Measurements from ENCODE around the gene PRUNE2. TPM values are rescaled to one million over a fixed set of nuclear protein-coding genes. Genes with fewer than 3 reads are reported as not detected.

Gene PRUNE2
- total and polyA plus RNA-seq, 2 of the 13 experiments (the other 11 are each of a cell fraction or from before 2014, with no cell fraction given): 0.02 TPM; not detected in 1

DNA sequence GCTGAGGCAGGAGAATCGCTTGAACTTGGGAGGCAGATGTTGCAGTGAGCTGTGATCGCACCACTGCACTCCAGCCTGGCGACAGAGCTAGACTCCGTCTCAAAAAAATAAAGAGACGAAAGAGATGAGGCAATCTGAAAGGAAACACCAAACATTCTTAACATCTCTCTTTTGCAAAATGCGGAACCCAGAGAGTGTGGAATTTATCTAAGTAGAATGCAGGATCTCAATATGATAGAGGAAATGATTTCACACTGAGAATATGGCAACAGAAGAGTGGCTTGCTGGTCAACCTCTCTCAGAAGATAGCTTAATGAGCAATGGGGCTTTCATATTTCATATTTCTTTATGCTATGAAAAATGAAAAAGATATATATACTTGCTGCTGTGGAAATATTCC is 175.1 kb downstream of the PRUNE2 start:
- no peak for DNase-seq (ENCODE audit: low spot score)
- no peak for FAIRE-seq
- H3K4me1 ChIP-seq (ENCODE audit: insufficient read depth, low read length): no peaks in the 10 kb centered on the region
- POLR2A ChIA-PET: no interaction called here
- no peak overlapping the region for H3K27ac ChIP-seq (ENCODE audit: extremely low read length, insufficient read depth, low read length)
- H3K27me3 ChIP-seq (ENCODE audit: control insufficient read depth in 1 of 2, insufficient read depth in 2 of 2, low read length in 2 of 2): peaks cover 0 to 4% of the 10 kb centered on the region in 2 experiments; a peak in 2 of 5 replicates
- H3K4me2 ChIP-seq (ENCODE audit: low read depth, low read length): no peak overlapping the region
- no peaks in the 10 kb centered on the region for H4K20me1 ChIP-seq (ENCODE audit: insufficient read depth, low read length)
- H3K9me3 ChIP-seq (ENCODE audit: low read length): no peaks in the 10 kb centered on the region
- H3K9ac ChIP-seq (ENCODE audit: insufficient read depth, low read depth, low read length): no peak overlapping the region
- 70% methylated on average over 6 of the region's 6 CpGs for WGBS (ENCODE audit: low lambda C conversion rate)
- no peaks in the 10 kb centered on the region for H3K36me3 ChIP-seq (replicated peaks in 1 of 2; ENCODE audit: control insufficient read depth in 1 of 2, insufficient read depth in 2 of 2, low read length in 2 of 2)
- intact Hi-C loops (cut with micrococcal nuclease; ENCODE audit: unreplicated experiment): no loop called here
- no peak overlapping the region for H2AFZ ChIP-seq (ENCODE audit: low read length)
- H3K4me3 ChIP-seq (replicated peaks in 1 of 3; ENCODE audit: insufficient read depth in 1 of 3, low read depth in 2 of 3, low read length in 3 of 3): no peak overlapping the region
- CTCF ChIA-PET (ENCODE audit: low intra/inter-chr PET ratio, low total read pairs): no interaction called here
- no TSS peak for BruUV-seq (replicated peaks)
- in situ Hi-C loops (cut with HindIII; ENCODE audit: extremely low pct_ligation_motif_present, low pct_unique_long_range_greater_than_20kb): no loop called here
- H3K79me2 ChIP-seq (ENCODE audit: insufficient read depth, low read length): no peaks in the 10 kb centered on the region
- no peak for ATAC-seq
- no peak for TF ChIP-seq ZNF33B (CRISPR knock-in tag; IDR thresholded peaks at IDR 0.05)
- TF ChIP-seq ZFP62 (CRISPR knock-in tag; IDR thresholded peaks at IDR 0.05): no peak
- TF ChIP-seq SOX6 (IDR thresholded peaks at IDR 0.05): no peak
- no peak for TF ChIP-seq SOX6 (CRISPR knock-in tag; IDR thresholded peaks at IDR 0.05)
- TF ChIP-seq CEBPB (IDR thresholded peaks at IDR 0.05; ENCODE audit: borderline replicate concordance, low read depth, low read length): no peak
- TF ChIP-seq HOMEZ (CRISPR knock-in tag; IDR thresholded peaks at IDR 0.05; ENCODE audit: low read depth): no peak
- TF ChIP-seq REL (CRISPR knock-in tag; conservative IDR thresholded peaks at IDR 0.05): no peak
- no peak for TF ChIP-seq CREB3 (CRISPR knock-in tag; IDR thresholded peaks at IDR 0.05)
- no peak for TF ChIP-seq ZNF350 (CRISPR knock-in tag; IDR thresholded peaks at IDR 0.05; ENCODE audit: borderline replicate concordance, low read depth)
- TF ChIP-seq KAT2B (IDR thresholded peaks at IDR 0.05; ENCODE audit: borderline replicate concordance, low read depth, low read length): no peak
- TF ChIP-seq PHF20 (CRISPR knock-in tag; IDR thresholded peaks at IDR 0.05): no peak
- no peak for TF ChIP-seq ATF2 (CRISPR knock-in tag; IDR thresholded peaks at IDR 0.05)
- no peak for TF ChIP-seq MEIS1 (CRISPR knock-in tag; IDR thresholded peaks at IDR 0.05; ENCODE audit: borderline replicate concordance)
- no peak for TF ChIP-seq NR3C1 (CRISPR knock-in tag; IDR thresholded peaks at IDR 0.05)
- no peak for TF ChIP-seq ZNF281 (CRISPR knock-in tag; IDR thresholded peaks at IDR 0.05; ENCODE audit: borderline replicate concordance)
- TF ChIP-seq TCF7 (IDR thresholded peaks at IDR 0.05; ENCODE audit: low read depth): no peak
- TF ChIP-seq ZNF275 (CRISPR knock-in tag; IDR thresholded peaks at IDR 0.05; ENCODE audit: borderline replicate concordance): no peak
- TF ChIP-seq RBFOX2 (IDR thresholded peaks at IDR 0.05; ENCODE audit: low read depth, low read length): no peak
- TF ChIP-seq JARID2 (CRISPR knock-in tag; IDR thresholded peaks at IDR 0.05; ENCODE audit: insufficient replicate concordance): no peak

All from HepG2 (cell line).